ENCODE results near the gene ANK2.

Gene ANK2

GRCh38 chr4:113405874-113406722 is 356.6 kb downstream of the ANK2 start:
- DNase-seq, result no peak

DNA sequence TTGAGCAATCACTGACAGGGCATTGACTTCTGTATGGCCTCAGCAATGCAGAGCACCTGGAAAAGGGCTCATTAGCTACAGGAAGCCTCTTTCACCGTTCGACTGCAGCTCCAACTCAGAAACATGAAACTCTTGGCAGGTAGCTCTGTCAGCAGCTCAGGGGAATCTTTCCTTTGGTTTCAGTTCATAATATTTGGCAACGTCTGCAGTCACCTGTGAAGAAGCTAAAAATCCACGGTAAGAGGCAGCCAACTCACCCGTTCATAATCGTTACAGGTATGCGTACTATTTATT is 357.2 kb downstream of the ANK2 start:
- no peak for DNase-seq

DNA sequence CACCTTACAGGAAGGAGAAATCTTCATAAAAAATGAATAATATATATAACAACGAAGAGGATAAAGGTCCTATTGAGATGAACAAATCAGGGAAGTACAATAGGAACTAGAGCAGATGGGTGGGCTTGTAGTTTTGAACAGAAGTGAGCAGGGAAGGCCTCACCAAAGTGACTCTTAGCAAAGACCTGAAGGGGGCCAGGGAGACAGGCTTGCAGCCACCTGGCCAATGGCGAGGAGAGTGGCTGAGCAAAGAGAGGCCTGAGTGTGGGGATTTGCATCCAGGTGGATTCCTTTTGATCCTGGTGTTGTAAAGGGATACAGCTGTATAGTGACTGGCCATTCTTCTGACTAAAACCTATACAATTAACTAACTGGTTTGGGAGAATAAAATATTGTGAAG is 358.0 kb downstream of the ANK2 start:
- DNase-seq, result no peak

GRCh38 chr4:113409181-113409580 is 359.7 kb downstream of the ANK2 start:
- DNase-seq, result no peak

- no peak for DNase-seq
These were observed 361.2 kb downstream of the ANK2 start for GRCh38 chr4:113410686-113411085.

DNA sequence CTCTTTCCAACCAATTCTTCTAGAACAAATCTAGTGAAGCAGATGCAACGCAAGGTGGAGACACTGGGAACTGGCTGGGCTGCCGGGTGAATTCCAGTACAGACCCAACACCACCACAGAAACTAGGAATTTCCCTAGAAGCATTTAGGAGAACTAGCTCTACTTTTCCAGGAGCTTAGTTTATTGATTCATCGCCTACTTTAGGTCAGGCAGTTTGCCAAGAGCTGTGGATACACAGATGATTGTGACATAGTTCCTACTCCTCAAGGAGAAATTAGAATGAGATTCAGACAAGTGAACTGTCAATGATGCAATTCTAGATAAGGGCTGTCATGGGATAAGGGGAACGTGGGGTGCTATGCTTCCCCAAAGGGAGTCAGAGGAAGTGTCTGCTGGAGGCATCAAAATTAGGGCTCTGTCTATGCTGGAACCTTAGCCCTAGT is 362.1 kb downstream of the ANK2 start:
- no peak for DNase-seq

- no peak for DNase-seq
These were observed 370.2 kb downstream of the ANK2 start for GRCh38 chr4:113419631-113420030.

- DNase-seq, result no peak
These were observed 371.5 kb downstream of the ANK2 start for GRCh38 chr4:113420938-113421337.

- DNase-seq, result no peak
These were observed 374.2 kb downstream of the ANK2 start for GRCh38 chr4:113423631-113424030.

DNA sequence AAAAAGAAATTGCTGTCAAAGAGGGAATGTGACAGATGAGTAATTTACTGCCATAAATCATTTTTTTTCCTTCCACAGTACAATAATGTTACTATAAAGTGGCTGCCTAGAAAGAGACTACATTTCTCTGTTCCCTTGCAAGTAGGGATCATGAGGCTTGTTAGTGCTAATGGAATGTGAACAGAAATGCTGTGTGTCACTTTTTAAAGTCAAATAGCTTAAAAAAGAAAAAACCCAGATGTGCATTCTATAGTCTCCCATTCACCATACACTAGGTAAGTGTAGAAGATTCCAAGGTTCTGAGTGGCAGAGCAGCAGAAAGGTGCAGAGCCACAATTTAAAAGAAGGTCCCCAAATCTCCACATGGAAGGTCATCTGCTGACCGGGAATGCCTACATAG is 383.7 kb downstream of the ANK2 start:
- DNase-seq, result no peak
